H1 (cell line): ENCODE results near the gene PRSS48. TPM values are rescaled to one million over a fixed set of nuclear protein-coding genes. Genes with fewer than 3 reads are reported as not detected.

Experiments
- polyA plus RNA-seq, 7 experiments: library from polyadenylated mRNA; depleted of rRNA in 3 of 7; stranded (reverse) in 5 of 7; unstranded in 2 of 7; fragments of >200 nt in 5 of 7; fragments of 200-250 nt in 2 of 7; gene quantifications; 1 replicate in 5 of 7; 2 replicates in 1 of 7; 4 replicates in 1 of 7; pipeline versions ENCODE4 v1.2.1 to v1.2.3, GENCODE V29; 2011 to 2013; ENCODE audit warnings: missing spikeins in 2 of 7, mixed read lengths in 2 of 7
- small RNA-seq: library from polyadenylated mRNA; stranded (forward); fragments of <200 nt; extraction: miRNeasy Mini kit (QIAGEN cat#:217004); gene quantifications from one replicate; pipeline ENCODE3, GENCODE V24; 2013; ENCODE audit not compliant: insufficient read depth
- total RNA-seq: library from RNA; stranded (reverse); fragmentation: NEBNext Ultra II Directional; extraction: Animal tissue kit (Norgen Biotek cat#: 25700); gene quantifications from 2 replicates; pipeline ENCODE4 v1.2.1, GENCODE V29; 2021

The PRSS48 gene
- total and polyA plus RNA-seq, 2 of the 8 experiments (the other 6 are each of a cell fraction or from before 2014, with no cell fraction given), result not detected

Small RNAs within 50 kb of the gene (small RNA-seq; reads per million reads assigned to genes)
- gene AC104819.2 (not detected), gene RNU6-1282P (not detected)

Other genes with a start within 250 kb of the PRSS48 start
- gene RPS3A, start 177.5 kb upstream of the PRSS48 start, total RNA-seq, result 2,726 and 2,822 TPM in 2 replicates
- gene RPS3A, start 177.5 kb upstream of the PRSS48 start, polyA plus RNA-seq (2011; rRNA removed), result 1,045 and 2,162 TPM in 2 replicates
- gene SH3D19, start 48.4 kb downstream of the PRSS48 start, total RNA-seq, result 51.3 and 55.8 TPM in 2 replicates
- gene SH3D19, start 48.4 kb downstream of the PRSS48 start, polyA plus RNA-seq (2011; rRNA removed), result 9.1 and 11.7 TPM in 2 replicates
- 75.2 and 76.3 TPM in 2 replicates for gene FHIP1A, start 132.0 kb downstream of the PRSS48 start, total RNA-seq
- 17.9 and 19.8 TPM in 2 replicates for gene FHIP1A, start 132.0 kb downstream of the PRSS48 start, polyA plus RNA-seq (2011; rRNA removed)